Hepatocyte (in vitro differentiated cells): ENCODE measurements around the gene CCDC43.

Source experiments
- EZH2 ChIP-seq: fragments of 200-600 bp; sonication (generic); IDR thresholded peaks from 2 replicates; pipeline ENCODE4 v1.6.1; 2016; ENCODE audit warnings: antibody characterized with exemption, mild to moderate bottlenecking, borderline replicate concordance
- TF ChIP-seq, protein P1 (sequence below): fragments of 200-600 bp; sonication (generic); IDR thresholded peaks from 2 replicates; pipeline ENCODE4 v1.5.1; 2016; ENCODE audit warnings: antibody characterized with exemption, mild to moderate bottlenecking; ENCODE audit not compliant: poor library complexity

DNA sequence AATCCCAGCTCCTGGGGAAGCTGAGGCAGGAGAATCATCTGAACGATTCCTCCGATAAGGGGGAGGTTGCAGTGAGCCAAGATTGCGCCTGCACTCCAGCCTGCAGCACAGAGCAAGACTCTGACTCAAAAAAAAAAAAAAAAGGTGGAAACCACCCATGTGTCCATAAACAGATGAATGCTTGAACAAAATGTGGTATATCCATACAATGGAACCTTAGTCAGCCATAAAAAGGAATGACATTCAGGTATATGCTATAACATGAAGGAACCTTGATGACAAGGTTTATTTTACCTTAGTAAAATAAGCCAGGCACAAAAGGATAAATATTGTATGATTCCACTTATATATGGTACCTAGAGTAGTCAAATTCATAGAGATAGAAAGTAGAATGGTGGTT, 36.2 kb downstream of the CCDC43 start:
- TF ChIP-seq, protein P1, sequence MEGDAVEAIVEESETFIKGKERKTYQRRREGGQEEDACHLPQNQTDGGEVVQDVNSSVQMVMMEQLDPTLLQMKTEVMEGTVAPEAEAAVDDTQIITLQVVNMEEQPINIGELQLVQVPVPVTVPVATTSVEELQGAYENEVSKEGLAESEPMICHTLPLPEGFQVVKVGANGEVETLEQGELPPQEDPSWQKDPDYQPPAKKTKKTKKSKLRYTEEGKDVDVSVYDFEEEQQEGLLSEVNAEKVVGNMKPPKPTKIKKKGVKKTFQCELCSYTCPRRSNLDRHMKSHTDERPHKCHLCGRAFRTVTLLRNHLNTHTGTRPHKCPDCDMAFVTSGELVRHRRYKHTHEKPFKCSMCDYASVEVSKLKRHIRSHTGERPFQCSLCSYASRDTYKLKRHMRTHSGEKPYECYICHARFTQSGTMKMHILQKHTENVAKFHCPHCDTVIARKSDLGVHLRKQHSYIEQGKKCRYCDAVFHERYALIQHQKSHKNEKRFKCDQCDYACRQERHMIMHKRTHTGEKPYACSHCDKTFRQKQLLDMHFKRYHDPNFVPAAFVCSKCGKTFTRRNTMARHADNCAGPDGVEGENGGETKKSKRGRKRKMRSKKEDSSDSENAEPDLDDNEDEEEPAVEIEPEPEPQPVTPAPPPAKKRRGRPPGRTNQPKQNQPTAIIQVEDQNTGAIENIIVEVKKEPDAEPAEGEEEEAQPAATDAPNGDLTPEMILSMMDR, result no peak
- no peak for TF ChIP-seq EZH2
